GM12874 (cell line): Measurements from ENCODE around the gene KRTAP19-2.

ENCODE experiments used
- CTCF ChIP-seq: IDR thresholded peaks from 2 replicates; pipeline ENCODE4 v1.5.1; 2011; ENCODE audit warnings: low read depth, mild to moderate bottlenecking, control low read depth, low read length, moderate library complexity; ENCODE audit not compliant: insufficient read depth

KRTAP19-2 gene

GRCh38 chr21:30486180-30486579 is 1.1 kb downstream of the KRTAP19-2 start:
- TF ChIP-seq CTCF, result no peak

GRCh38 chr21:30482130-30482529 is 5.1 kb downstream of the KRTAP19-2 start:
- no peak for TF ChIP-seq CTCF

- no peak for TF ChIP-seq CTCF
These were observed 7.1 kb downstream of the KRTAP19-2 start, which contains the start of gene KRTAP19-1 for GRCh38 chr21:30480145-30480544. Gene KRTAP19-1, minus strand, starts transcription at chr21:30480367. Its CDS starts 50 bp downstream, at chr21:30480317.

- no peak for TF ChIP-seq CTCF
These were observed 8.0 kb downstream of the KRTAP19-2 start for GRCh38 chr21:30479259-30479658.

- TF ChIP-seq CTCF, result no peak
These were observed 9.2 kb downstream of the KRTAP19-2 start for GRCh38 chr21:30478004-30478403.

- TF ChIP-seq CTCF, result no peak
These were observed 18.1 kb downstream of the KRTAP19-2 start for GRCh38 chr21:30468900-30469714.

GRCh38 chr21:30463713-30464112 is 23.5 kb downstream of the KRTAP19-2 start:
- TF ChIP-seq CTCF, result no peak
